T1000 (cell line): ENCODE data around the gene SMIM45.

Experiments used
- DNase-seq: peaks from one replicate; lab custom pipeline; 2025; ENCODE audit warnings: mixed read lengths; lab: John Stamatoyannopoulos, UW

The SMIM45 gene

DNA sequence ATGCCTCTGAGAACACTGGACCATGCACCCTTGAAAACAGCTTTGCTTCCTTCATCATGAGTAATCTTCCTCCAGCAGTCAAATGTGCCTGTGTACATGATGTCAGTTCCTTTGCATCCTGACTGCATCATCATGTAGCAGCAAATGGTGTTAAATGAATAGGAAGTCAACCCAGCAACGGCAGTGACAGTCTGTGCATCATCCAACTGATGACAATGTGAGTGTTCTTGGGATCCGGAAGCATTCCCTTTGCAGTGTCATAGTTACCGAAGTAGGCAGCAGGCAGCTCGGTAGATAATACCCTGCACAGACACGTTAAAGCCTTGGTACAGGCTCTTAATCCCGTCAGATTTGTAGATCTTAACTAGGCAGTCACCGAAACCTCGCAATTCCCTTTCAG is 49.2 kb downstream of the SMIM45 start:
- DNase-seq, result no peak

DNA sequence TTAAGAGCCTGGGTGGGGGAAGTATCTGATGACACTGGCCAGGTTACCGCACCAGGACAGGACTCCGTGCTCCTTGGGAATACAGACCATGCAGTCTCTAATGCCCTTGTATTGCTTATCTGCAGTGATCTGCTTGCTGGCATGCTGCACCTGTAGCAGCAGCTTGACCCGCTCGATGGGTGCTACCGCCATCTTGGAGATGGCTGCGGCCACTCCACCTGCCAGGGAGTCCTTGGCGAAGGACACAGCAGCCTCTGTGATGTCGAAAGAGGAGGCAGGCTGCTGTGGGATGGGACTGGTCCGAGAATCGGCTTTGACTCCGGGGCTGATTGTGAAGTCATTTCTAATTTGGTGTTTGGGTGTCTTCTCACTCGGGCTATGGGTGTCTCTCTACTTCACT is 49.8 kb downstream of the SMIM45 start:
- DNase-seq, result no peak

DNA sequence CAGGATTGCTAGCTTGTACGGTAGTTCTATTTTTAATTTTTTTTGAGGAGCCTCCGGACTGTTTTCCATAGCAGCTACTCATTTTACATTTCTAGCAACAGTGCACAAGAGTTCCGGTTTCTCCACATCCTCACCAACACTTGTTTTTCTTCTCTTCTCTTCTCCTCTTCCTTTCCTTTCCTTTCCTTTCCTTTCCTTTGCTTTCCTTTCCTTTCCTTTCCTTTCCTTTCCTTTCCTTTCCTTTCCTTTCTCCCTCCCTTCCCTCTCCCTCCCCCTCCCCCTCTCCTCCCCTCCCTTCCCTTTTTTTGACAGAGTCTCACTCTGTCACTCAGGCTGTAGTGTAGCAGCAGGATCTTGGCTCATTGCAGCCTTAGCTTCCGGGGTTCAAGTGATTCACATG is 56.0 kb downstream of the SMIM45 start:
- DNase-seq, result no peak
